ENCODE data around the gene STXBP1.
"Not testable (repeated sequence)": the region's sequence is repeated elsewhere in the genome, so short reads cannot be mapped to it uniquely, and the experiment has no call there.

Gene STXBP1

DNA sequence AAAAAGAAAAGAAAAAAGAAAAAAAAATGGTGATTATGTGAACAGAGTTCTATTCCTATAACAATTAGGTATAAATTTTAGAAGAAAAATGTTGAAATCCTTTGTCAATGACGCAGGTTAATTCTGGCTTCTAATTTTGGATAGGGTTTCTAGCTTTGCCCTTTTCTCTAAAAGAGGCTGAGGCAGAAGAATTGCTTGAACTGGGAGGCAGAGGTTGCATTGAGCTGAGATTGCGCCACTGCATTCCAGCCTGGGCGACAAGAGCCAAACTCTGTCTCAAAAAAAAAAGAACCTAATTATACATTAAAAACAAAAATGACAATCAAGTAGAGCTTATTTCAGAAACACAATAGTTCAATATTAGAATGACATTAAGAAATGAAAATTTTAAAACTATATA, 2.9 kb downstream of the STXBP1 start:
- no peak for DNase-seq (ENCODE audit: low spot score)

DNA sequence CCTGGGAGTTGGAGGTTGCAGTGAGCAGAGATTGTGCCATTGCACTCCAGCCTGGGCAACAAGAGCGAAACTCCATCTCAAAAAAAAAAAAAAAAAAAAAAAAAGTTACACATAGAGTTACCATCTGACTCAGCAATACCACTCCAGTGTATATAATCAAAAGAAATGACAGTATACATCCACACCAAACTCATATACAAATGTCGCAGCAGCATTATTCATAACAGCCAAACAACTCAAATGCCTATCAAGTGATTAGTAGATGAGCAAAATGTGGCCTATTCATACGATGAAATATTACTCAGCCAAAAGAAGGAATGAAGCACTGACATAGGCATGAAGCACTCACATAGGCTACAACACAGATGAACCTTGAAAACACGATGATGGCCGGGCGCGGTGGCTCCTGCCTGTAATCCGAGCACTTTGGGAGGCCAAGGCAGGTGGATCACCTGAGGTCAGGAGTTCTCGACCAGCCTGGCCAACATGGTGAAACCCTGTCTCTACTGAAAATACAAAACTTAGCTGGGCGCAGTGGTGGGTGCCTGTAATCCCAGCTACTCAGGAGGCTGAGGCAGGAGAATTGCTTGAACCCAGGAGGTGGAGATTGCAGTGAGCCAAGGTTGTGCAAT, 9.4 kb downstream of the STXBP1 start:
- not testable (repeated sequence) for DNase-seq (ENCODE audit: low spot score)

DNA sequence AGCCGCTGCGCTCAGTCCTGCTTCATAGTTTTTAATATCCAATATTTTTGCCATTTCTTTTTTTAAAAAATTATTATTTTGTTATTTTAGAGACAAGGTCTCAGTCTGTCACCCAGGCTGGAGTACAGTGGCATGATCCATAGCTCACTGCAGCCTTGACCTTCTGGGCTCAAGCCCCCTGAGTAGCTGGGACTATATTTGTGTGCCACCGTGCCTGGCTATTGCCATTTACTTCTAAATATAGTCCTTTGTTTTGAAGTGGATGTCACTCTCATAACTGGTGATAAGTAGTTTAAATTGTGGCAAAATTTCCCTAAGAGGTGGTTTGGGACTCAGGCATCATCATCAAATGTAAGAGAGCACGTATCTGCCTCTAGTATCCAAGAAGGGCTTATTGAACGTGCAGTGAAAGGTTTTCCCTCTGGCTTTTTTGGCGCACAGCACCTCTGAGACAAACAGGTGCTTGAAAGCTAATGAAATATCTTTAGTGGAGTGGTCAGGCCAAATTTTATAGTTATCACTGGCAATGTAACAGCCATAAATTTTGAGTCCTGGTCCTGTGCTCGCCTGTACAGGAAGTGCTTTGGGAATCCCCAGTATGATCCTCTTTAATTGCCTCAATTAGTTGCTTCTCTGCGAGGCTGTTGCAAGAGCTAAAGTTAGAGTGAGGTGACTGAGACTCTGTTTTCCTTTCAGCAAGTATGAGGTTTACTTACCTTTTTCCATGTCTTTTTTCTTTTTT, 14.8 kb downstream of the STXBP1 start:
- no peak for DNase-seq (ENCODE audit: low spot score)

DNA sequence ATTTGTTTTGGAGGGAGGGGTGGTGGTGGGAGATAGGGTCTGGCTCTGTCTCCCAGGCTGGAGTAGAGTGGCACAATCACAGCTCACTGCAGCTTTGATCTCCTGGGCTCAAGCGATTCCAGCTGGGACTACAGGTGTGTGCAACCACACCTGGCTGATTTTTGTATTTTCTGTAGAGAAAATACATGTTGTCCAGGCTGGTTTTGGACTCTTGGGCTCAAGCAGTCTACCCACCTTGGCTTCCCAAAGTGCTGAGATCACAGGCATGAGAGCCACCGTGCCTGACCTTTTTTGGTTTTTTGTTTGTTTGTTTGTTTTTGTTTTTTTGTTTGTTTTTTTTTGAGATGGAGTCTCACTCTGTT, 15.4 kb downstream of the STXBP1 start:
- no peak for DNase-seq (ENCODE audit: low spot score)

DNA sequence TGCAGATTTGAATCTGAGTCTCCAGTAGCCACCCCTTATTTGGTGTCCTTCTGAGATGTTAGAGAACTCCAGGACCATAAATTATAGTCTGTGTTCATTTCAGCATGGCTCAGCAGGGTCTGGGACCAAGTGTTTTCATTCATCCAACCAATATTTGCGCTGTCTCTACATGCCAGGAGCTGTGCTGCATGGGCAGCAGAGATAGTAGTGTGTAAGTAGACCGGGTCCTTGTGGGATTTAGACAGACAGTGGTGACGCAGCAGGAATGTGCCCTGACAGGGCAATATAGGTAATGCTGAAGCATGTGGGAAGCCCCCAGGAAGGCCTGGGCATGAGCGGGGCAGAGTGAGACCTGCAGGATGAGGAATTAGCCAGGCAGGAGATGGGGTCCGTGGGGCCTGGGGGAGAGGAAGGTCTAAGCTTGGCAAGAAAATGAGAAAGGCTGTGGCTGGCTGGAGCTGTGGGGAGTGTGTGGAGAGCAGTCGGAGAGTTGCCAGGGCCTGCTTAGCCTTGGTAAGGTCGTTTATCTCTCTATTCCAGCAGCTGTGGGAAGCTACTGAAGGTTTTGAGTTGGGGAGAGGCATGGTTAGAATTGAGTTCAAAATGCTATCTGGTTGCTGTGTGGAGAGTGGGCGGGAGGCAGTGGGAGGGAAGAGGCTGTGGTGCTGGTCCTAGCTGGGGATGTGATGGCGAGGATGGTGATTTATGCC, 16.8 kb downstream of the STXBP1 start:
- no peak for DNase-seq (ENCODE audit: low spot score)

DNA sequence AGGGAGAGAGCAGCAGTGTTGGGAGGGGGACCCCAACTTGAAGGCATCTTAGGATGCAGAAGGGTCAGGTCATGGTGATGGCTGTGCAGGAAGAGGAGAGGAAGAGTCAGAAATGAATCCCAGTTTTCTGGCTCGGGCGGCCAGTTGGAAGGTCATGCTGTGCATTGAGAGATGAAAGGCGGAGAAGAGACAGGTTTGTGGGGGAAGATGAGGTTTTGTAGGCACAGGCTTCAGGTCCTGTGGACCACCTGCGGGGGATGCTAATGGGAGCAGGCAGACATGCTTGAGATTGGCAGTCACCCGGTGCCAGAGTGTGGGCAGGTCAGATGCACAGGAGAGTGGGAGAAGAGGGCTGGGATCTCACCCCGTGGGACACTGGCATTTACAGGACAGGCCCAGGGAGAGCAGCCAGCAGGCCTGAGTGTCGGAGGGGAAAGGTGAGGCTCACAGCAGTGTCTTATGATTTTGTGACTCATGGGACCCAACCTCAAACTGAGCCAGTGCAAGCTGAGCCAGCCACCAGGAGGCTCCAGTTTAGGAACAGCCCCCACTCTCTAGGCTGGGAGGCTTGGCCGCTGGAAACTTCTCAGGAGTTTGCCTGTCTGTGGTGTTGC, 17.5 kb downstream of the STXBP1 start:
- no peak for DNase-seq (ENCODE audit: low spot score)

DNA sequence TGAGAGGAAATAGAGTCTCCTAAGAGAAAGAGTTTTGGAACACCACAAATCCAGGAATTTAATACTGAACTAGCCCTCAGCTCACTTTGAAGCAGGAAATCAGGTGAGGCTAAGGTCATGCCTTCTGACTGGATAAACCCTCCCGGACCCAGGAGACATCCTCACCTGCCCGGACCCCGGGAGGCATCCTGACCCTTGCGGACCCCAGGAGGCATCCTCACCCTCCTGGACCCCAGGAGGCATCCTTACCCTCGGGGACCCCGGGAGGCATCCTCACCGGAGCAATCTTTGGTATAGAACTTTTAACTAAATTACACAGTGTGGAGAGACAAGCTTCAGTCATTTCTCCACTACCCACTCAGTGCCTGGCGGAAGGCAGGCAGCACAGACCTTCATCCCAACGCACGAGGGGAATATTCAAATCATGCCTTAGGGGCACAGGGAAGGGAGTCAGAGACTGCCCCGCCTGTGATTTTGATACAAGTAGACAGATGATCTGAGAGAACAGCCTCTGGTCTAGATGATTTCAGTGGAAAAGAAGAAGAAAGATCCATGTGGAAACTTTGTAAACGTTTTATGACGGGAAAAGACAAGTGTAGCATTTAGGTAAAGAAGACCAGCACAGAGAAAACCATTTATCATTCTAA, 21.3 kb downstream of the STXBP1 start:
- DNase-seq (ENCODE audit: low spot score), result no peak

DNA sequence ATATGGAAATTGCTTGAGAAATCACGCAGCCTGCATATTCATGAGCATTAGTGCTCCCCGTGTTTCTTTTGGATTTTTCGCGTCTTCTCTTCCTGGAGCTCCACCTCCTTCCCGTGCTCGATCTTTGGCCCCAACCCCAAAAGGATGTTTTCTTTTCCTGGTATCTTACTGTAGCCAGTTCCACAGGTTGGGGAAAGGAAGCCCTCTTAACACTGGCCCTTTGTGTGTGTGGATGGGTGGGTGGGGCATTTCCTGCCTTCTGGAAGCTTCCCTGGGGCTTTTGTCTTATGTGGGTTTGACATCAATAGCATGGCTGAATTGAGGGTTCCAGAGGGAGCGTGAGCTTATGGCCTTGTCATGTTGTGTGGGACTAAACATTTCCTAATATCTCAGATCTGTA, 21.9 kb downstream of the STXBP1 start:
- DNase-seq (ENCODE audit: low spot score), result no peak

DNA sequence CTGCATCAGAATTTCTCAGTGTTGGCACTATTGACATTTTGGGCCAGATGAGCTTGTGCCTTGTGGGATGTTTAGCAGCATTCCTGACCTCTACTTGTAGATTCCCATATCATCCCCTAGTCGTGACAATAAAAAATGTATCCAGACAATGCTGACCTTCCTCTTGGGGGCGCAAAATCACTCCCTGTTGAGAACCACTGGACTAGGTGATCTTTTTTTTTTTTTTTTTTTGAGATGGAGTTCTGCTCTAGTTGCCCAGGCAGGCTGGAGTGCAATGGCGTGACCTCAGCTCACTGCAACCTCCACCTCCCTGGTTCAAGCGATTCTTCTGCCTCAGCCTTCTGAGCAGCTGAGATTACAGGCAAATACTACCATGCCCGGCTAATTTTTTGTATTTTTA, 22.6 kb downstream of the STXBP1 start:
- DNase-seq (ENCODE audit: low spot score), result no peak

DNA sequence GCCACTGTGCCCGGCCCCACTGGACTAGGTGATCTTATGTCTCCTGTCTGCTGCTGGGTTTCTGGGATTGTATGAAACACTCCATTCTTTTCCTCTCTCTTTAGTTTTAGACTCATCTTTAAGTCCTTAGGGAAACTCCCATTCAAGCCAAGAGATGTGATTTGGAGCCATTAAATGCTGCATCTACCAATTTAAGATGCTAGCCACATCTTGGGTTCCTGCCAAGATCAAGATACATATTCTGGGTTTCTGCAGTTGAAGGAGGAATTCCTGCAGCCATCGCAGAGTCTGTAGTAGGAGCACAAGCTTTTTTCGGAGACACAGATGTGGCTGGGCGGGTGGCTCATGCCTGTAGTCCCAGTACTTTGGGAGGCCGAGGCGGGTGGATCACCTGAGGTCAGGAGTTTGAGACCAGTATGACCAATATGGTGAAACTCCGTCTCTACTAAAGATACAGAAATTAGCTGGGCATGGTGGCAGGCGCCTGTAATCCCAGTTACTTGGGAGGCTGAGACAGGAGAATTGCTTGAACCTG, 23.2 kb downstream of the STXBP1 start:
- no peak for DNase-seq (ENCODE audit: low spot score)

DNA sequence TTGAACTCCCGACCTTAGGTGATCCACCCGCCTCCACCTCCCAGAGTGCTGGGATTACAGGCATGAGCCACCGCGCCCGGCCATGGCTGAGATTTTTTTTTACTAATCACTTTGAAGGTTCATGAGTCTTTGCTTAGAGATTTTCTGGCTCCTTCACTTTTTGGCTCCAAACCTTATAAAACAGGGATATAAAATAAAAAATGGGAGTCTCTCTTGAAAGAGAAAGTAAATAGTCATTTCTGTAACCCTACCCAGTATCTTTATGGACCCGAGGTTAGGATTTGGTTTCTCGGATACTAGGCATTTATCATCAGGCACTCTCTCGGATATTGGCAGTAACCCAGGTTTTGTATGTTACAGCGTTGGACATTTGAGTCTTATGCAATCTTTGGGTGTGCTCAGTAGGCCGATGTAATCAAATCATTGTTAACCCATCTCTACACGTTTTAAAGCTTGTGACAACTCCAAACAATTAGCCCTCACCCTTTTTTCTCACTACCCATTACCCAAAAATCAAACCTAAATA, 25.3 kb downstream of the STXBP1 start:
- DNase-seq (ENCODE audit: low spot score), result no peak

DNA sequence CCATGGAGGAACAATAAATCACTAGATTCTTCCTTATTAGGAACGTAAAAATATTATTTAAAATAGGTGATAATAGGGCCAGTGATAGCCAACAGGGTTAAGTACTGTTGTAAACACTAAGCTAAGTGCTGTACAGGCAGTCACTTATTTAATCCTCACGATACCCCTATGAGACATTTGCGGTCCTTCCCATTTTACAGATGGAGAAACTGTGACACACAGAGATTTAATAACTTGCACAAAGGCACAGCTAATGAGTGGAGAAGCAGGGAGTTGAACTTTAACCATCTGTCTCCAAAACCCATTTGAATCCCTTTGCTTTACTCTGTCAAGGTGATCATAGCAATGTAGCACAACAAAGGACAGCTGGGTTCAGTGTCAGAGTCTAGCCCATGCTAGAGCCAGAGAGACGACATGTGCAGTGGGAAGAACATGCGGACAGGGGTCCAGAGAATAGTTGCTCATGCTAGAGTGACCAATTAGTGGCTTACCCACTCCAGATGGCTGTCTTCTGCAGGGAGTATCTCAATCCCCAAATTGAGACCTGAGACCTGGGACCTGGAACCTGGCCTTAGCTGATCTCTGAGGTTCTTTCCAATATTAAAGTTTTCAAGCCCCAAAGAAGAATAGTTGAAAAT, 28.9 kb downstream of the STXBP1 start:
- DNase-seq (ENCODE audit: low spot score), result no peak

DNA sequence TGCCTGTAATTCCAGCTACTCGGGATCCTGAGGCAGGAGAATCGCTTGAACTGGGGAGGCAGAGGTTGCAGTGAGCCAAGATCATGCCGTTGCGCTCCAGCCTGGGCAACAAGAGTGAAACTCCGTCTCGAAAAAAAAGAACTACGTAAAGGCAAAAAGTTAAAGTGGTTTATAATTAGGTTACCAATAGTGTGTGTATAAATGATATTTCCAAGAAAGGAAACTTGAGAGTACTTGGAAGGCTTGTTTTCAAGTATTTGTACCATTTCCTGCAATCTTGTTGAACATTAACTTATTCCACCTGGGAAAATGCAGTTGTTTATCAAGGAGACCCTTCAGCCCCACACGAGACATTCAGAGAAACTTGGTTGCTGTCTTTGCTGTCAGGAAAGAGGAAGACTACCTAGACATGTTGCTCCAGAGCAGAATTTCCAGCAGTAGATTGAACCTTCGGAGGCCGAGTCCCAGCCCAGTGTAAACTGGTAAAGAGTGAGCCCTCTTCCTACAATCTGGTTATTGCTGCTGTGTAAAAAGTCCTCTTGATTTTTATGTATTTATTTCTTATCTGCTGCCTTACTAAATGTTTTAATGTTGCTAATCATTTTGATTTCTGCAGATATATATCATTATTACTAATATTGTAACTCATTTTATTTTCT, 30.1 kb downstream of the STXBP1 start:
- no peak for DNase-seq (ENCODE audit: low spot score)

DNA sequence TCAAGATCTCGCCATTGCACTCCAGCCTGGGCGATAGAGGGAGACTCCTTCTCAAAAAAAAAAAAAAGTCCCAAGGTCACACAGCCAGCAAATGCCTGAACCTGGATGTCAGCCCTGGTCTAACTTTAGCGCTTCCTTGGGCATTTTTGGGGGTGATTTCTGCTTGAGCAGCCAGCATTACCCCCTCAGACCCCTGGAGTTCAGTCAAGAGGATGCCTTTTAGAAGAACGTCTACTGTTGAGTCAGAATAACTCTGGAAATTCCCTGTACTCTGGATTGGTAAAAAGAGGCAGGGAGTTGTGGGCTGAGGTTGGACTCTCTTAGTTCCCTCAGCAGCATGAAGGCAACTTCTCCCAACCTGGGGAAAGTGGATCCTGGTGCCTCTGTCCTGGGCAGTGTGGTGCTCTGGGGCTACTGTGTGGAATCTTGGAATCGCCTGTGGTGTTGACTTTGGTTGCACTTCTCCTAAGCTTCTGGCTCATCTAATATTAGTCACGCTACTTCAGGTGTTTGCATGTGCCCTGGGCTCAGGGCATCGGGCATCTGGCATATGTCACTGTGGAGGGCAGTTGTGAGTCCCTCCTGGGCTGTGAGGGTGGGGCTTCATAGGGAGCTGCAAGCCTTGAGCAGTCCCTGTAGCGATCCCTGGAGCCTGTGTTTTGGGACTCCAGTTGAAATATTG, 32.2 kb downstream of the STXBP1 start:
- DNase-seq (ENCODE audit: low spot score), result no peak

DNA sequence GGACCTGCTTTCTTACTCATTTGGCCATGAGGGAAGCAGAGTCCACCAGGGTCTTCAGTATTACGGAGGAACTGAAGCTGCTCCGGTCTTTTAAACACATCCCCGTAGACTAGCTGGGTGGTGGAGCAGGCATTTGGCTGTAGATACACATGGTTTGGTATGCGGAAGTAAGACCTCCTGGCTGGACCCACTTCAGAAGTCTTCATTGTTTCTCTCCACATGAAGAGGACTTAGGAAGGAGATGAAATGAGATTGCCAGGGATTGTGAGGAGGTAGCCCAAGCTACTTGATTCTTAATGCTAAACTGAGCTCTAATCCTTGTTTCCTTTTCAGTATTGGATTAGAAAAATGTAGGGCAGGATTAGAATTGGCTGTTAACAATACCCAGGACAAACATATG, 32.9 kb downstream of the STXBP1 start:
- no peak for DNase-seq (ENCODE audit: low spot score)

DNA sequence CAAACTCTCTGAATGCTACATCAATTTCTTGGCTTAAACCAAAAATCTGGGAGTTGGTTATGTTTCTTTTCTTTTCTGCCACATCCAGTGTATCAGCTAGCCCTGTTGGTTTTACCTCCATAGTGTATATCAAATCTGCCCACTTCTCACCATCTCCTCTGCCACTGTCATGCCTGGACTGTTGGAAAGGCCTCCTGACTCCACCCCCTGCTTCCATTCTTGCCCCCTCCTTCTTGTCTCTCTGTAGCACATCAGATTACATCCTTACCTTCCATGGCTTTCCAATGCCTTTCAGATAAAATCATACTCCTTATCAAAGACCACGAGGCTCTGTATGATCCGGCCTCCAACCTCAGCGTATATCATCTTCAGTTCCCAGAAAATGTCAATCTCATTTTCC, 35.4 kb downstream of the STXBP1 start:
- no peak for DNase-seq (ENCODE audit: low spot score)

DNA sequence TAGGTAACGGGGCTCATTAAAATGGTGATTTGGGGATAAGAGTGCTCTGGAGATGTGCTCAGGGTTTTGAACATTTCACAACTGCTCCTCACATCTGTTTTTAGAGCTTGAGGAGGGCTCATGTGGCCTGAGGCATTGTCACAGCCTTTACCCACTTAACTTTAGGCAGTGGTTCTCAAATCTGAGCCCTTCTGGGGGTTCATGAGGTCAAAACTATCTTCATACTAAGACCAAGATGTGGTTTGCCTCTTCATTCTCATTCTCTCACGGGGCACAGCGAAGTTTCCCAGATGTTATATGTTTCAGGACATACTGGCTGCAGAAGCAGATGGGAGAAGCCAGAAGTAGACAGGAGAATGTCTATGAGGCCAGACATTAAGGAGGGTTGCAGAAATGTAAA, 38.4 kb downstream of the STXBP1 start:
- no peak for DNase-seq (ENCODE audit: low spot score)

DNA sequence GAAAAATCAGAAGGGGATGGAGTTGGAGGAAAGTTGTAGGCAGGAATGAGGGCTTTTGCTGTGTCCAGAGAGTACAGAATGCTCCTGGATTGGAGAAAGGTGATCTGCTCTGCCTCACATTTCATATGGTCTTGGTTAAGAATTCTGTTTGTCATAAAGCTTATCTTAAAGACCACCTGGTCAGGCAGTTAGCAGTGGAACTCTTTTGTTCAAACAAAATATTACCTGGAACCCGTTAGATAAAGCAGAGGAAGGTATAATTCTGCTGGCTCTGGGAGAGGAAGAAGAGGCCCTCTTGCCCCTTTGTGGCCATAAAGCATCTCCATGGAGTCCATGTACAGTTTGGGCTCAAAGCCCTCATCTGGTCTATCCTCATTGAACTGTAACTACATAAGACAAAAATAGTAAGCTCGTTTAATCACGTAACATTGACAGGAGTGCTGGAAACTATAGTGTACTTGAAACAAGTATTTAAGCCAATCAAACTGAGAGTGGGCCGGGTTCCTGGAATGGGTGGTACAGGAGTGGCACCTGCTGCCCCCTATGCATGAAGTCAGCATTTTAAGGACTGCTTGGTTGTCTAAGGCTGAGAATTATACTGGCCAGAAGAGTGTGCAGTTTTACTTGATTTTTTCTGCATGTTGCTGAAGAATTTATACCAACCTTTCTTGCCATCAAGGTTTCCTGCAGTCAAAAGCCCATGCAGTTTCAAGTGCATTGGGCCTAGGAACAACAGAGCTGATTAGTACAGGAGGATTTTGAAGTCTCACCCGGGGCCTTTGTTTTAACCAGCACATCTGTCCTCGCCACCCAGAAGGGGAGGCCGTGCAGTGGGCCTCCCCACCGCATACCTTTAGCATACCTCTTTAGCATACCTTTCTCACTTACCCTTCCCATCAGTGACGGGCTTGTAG, 39.9 kb downstream of the STXBP1 start:
- no peak for DNase-seq (ENCODE audit: low spot score)

DNA sequence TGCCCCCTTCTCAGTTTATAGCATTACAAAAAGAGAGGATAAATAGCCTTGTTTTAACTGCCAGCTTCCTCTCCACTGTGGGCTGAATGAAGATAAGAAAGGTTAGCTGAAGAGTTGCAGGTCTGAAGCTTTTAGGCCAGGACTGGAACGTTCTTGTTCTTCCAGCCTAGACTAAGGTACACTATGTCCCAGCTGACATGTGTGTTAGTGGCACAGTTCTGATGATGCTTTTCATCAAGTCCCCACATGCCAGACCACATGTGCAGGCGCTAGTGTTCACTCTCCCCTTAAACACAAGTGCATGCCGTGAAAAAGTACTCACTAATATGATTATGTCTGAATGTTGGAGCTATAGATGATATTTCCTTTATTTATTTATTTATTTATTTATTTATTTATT, 40.7 kb downstream of the STXBP1 start:
- DNase-seq (ENCODE audit: low spot score), result no peak

Data from globus pallidus (tissue), 1 donor.